ENCODE measurements around the gene SPECC1L.

SPECC1L gene

DNA sequence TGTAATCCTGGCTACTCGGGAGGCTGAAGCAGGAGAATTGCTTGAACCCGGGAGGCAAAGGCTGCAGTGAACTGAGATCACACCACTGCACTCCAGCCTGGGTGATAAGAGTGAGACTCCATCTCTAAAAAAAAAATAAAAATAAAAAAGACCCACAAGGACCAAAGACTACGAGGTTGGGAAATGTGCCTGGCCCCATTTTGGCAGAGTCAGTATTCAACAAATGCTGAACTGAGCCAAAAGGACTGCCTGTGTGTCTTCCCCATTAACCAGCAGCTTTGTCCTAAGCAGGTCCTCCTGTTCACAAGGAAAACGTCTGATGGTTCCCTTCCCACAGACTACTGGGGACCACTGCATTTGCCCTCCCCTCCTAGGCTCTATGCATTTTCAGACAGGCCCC is 184.4 kb downstream of the SPECC1L start:
- DNase-seq, result no peak

- no peak for DNase-seq
Measured at GRCh38 chr22:24455751-24456426, 185.3 kb downstream of the SPECC1L start.

DNA sequence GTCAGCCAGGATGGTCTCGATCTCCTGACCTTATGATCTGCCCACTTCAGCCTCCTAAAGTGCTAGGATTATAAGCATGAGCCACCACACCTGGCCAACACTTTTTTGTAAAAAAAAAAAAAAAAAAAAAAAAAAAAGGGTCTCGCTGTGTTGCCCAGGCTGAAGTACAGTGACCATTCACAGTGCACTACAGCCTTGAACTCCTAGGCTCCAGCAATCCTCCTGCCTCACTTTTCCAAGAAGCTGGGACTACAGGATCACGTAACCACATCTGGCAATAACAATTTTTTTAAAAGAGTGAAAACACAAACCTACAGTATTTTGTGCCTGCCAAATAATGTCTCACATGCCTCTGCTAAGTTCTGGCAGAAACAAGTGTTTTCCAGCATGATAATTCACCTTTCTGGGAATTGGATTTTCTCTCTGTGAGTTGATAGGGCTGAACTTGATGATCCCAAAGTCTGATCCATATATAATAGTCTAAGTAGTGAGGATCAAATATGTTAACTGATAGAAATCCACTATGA is 187.3 kb downstream of the SPECC1L start:
- DNase-seq, result no peak

DNA sequence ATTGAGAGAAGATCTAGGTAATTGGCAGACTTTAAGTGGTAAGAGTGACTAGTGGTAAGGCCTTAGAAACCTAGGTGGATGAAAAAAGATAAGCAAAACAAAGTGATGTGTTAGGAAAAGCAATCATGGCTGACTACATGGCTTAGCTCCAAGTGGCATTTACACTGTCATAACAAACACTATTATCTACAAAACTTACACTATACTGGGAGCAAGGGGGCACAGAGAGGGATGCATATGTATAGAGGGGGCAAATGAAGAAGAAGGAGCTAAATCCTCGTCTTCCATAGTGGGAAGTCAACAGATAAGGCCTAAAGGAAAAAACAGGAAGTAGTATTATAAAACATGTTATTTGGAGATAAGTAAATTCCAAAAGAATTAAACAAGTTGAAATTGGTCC is 189.3 kb downstream of the SPECC1L start:
- DNase-seq, result no peak

- no peak for DNase-seq
Measured at GRCh38 chr22:24460418-24461089, 189.9 kb downstream of the SPECC1L start.

DNA sequence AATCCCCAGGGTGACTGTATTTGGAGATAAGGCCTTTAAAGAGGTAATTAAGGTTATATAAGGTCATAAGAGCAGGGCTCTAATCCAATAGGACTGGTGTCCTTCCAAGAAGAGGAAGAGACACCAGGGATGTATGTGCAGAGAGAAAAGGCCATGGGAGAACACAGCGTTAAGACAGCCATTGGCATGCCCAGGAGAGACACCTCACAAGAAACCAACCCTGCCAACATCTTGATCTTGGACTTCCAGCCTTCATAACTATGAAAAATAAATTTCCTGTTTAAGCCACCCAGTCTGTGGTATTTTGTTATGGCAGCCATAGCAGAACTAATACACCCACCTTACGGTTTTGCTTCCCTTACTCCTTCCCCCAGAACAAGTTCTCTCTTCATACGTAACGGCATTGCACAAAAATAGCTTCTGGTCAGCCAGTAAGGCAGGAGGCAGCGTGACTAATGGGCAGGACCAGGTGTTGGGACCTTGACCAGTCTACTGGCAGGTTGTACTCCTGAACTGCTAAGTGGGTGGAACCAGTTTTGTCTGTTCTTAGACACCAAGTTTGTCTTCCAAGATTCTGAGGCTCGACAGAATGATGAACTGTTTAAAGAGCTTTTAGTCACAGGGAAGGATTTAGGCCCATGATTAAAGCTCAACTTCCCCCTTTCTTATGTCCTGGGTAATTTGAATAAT is 192.6 kb downstream of the SPECC1L start:
- no peak for DNase-seq

GRCh38 chr22:24465566-24465965 is 194.9 kb downstream of the SPECC1L start:
- no peak for DNase-seq

DNA sequence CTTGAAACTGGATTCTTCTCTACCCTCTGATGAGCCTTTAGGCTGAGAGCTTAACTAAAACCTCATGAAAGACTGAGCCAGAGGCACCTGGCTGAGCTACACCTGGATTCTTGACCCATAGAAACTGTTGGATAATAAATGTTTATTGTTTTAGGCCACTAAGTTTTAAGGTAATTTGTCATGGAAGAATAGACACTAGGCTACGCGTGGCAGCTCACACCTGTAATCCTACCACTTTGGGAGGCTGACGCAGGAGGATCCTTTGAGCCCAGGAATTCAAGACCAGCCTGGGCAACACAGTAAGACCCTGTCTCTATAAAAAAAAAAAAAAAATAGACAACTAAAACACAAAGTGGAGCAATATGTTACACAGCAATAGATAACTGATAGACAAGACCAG is 195.3 kb downstream of the SPECC1L start:
- DNase-seq, result no peak

DNA sequence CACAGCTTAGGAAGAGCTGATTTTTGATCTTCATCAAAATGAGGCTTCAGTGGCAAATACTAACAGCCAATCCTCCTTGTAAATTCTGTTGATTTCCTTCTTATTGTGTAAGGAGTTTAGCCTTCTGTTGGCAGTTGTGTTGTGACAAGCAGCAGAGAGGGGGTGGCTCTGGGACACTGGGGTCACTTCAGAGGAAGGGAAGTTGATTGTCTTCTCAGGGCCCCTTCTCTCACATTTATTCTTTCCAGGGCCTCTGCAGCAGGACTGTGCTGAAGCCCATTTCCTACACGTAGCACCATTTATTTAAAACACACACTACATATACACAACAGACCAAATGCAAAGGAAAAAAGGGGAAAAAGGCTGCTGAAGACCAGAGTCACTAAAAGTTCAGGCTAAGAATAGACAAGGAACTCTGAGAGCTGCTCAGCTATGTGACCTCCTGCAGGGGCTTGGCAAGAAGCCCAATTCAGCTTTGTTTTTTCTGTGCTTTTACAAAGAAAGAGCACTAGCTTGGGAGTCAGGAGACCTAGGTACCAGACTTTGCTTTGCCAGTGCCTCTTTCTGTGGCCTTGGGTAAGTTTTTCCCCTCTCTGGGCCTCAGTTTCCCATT is 196.2 kb downstream of the SPECC1L start:
- no peak for DNase-seq

DNA sequence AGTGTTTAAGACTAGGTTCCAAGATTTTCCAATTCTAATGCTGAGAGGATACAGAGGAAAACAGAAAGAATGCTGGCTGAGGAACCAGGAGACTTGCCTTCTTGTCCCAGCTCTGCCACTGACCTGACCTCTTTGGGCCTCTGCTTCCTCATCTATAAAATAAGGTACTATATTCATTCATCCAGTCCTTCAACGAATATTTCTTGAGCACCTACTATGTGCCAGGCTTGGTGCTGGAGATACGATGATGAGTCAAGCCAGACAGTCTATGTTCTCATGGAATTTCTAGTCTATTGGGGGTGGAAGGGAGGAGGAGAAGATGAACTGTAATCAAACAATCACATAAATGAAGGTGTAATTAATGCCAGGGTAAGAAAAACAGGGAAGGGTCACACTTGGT is 196.7 kb downstream of the SPECC1L start:
- DNase-seq, result no peak

Data from stimulated activated CD4-positive, alpha-beta T cell treated with anti-CD3 and anti-CD28 coated beads, Interleukin-4, amount 100 ng/mL, for 1 hour (primary cell).